Fibroblast of skin of left quadriceps (primary cell): ENCODE data around the gene OR4E2.
"Not testable (repeated sequence)": the region's sequence is repeated elsewhere in the genome, so short reads cannot be mapped to it uniquely, and the experiment has no call there.

Source experiments
- DNase-seq, 2 experiments: peaks; one replicate each; pipeline ENCODE4 v3.0.0-alpha.2; 2013; ENCODE audit warnings: low read depth in 2 of 2

Gene OR4E2, protein sequence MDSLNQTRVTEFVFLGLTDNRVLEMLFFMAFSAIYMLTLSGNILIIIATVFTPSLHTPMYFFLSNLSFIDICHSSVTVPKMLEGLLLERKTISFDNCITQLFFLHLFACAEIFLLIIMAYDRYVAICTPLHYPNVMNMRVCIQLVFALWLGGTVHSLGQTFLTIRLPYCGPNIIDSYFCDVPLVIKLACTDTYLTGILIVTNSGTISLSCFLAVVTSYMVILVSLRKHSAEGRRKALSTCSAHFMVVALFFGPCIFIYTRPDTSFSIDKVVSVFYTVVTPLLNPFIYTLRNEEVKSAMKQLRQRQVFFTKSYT

DNA sequence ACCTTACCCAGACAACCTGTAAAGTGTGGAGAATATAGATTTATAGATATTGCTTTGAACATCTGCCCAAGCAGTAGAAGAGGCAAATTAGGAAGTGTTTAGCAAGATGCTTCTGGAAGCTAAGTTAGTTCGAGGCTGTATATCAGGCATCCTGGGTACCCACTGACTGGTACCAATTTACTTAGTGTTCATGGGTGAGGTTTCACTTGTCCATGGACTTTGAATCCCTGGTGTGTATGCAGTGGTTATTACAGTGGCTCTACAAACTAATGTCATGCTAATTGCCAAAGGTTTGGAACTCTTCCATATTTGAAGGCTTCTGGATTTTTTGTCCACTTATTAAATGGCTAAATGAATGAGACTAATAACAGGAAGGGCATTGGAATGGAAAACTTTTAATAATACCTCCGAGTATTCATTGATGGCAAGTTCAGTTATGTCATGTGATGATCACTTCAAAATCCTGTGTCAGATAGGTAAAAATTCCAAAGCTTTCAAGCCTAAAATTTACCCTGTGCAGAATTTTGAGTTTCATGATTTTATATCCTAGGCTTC is at the start of gene OR4E2:
Gene OR4E2, plus strand, starts transcription at position 505 of the 555 bp plus-strand sequence. CDS start 11,248 bp downstream, outside the sequence.
- DNase-seq, result no peak

DNA sequence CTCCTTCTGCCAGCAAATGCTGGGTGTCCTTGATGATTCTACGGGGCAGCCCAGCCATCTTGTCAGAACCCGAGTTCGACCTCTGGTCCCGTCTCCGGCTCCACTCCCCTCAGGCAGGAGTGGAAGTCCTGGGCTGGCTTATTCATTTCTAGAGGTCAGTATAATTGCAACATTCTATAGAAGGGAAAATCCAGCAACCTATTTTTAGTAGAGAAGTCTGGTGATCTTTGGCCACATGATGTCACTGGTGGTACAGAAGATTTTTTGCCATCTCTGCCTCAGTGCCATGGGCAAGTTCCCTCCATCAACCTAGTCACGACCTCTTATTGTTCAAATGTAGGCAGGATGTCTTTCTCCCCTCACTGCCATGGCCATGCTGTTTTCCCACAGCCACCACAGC is 41.3 kb upstream of the OR4E2 start:
- no peak for DNase-seq

DNA sequence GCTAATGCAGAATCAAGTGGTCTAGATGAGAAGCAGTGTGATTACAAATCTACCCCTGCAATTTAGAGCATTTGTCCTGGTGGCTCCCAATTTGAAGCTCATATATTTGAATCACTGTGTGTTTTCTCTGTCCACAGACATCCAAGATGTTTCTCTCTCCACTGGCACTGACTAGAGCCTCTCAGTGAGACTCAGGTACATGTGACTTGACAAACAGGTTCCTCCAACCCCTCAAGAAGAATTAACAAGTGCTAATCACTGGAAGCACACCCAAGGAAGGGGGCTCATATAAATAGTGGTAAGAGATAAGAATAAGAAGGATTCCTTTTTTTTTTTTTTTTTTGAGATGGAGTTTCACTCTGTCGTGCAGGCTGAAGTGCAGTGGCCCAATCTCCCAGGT is 39.4 kb upstream of the OR4E2 start:
- no peak for DNase-seq

DNA sequence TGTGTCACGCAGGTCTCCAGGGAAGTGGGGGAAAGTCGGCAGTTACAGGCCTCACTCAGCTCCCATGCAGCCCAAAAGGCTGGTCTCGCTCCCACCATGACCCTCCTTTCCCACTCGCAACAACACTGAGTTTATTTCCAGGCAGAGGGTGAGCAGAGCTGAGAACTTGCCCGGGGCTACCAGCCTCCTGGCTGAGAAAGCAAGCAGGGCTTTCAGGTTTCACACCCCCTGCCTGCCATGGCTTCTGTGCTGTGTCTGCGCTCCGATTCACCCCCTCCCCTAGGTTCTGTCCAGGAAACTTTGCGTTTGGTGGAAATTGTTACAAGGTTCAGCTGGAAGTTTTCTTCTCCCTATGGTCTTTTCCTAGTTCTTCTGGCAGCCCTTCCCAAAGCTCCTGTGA is 36.0 kb upstream of the OR4E2 start:
- DNase-seq, result no peak

DNA sequence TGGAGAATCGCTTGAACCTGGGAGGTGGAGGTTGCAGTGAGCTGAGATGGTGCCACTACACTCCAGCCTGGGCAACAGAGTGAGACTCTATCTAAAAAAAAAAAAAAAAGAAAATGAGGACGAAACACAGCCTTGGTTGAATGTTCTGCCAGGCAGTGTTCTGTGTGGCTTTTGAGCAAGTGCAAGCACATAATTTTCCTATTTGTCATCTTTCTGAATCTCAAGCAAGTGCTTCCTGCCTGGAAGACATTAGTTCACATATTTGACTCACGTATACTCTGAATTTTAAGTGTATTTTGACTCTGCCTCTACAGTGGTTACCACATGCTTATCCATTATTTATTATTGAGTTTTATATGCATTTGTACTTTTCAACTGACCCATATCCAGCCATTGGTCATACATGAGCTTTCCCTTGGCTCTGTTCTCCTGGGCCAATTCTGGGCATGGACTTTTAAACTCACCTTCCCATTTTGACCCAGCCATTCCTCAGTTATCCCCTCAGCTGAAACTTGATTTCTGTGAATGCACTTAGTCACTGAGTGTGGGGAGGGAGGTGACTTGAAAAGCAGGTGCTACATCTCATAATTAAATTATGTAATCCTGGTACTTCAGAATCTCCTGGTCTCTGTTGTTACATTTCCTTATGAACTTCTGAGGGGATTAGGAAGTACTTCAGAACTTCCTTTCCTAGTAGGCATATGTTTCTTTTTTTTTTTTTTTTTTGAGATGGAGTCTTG is 27.0 kb upstream of the OR4E2 start:
- DNase-seq, result no peak

DNA sequence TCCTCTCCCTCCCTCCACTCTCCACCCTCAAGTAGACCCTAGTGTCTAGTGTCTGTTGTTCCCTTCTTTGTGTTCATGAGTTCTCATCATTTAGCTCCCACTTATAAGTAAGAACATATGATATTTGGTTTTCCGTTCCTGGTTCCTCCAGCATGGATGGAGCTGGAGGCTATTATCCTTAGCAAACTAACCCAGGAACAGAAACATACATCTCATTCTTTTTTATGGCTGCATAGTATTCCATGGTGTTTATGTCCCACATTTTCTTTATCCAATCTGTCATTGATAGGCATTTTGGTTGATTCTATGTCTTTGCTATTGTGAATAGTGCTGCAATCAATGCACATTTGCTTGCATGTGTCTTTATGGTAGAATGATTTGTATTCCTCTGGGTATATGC is 23.1 kb upstream of the OR4E2 start:
- not testable (repeated sequence) for DNase-seq

DNA sequence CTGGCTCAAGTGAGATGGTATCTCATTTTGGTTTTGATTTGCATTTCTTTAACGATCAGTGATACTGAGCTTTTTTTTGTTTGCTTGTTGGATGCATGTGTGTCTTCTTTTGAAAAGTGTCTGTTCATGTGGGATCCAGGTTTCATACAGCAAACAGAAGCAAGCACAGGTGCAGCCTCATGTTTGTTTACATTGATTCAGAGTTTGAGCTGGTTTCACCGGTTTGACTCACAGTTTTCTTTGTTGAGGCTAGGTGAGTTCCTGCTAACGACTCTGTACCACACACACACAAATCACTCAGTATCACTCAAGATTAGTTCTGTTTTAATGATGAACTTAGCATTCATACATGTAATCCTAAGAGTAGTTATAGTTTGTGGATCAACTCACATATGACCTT is 22.6 kb upstream of the OR4E2 start:
- DNase-seq, result no peak

DNA sequence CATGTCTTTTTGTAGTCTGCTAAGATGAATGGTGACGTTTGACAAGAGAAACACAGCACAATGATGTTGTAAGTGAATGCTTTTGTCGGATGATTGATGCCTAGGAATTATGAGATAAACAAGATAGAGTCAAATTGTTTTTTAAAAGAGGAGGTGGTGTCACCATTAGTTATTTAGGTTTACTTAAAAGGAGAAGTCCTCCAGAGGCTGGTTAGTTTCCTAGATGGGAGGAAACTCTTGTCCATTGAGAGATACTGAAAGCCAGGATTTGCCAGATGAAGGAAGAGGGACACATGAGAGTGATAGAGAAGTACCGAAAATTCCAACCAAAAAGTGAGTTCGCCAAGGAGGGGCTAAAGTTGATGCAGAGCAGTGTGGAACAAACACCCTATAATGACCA is 18.8 kb upstream of the OR4E2 start, which contains the start of gene OR10G2:
Gene OR10G2, minus strand, starts transcription at position 101 of the 400 bp plus-strand sequence. Its CDS starts 98 bp downstream, at position 3.
- DNase-seq, result no peak

DNA sequence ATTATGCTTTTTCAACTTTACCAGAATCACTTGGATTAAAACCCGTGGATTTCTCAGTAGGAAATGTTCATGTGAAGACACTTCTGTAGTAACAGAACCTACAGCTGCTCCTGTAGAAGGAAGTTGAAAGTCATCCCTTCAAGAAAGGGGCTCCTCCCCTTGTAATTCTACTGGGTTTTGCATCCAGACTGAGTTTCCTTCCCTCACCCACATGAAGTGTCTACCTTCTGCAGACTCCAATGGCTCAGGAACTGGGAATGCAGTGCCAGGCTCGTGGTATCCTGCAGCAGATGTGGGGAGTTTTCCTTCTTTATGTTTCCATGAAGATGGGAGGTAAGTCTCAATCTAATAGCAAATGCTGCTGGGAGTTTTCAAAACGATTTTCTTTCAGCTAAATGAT is 11.0 kb upstream of the OR4E2 start:
- no peak for DNase-seq

DNA sequence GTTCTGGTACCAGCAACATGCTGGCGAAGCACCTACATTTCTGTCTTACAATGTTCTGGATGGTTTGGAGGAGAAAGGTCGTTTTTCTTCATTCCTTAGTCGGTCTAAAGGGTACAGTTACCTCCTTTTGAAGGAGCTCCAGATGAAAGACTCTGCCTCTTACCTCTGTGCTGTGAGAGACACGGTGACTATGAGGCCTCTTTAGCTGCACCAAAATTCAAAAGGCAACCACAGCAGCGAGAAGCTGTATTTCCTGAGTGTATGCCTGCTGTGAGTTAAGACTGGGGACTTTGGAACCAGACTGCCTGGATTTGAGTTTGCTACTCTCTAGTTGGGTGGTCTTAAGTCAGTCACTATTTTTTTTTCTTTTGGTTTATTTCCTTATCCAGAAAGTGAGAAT is 10.2 kb upstream of the OR4E2 start:
- DNase-seq, result no peak

DNA sequence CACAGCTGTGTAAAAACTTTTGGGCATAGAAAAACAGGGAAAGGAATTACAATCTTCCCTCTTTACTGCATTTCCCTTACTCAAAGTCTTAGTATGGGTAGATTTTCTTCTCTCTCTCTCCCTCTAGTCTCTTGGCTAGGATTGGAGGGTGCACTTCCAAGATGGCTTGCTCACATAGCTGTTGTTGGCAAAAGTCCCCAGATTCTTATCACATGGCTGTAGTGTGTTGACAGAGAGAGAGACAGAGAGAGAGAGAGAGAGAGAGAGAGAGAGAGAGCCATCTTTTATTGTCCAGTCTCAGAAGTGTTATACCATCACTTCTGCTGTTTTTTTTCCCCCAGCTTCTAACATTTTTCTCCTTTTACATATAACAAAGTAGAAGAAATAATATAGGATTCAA is 6.3 kb upstream of the OR4E2 start:
- DNase-seq, result no peak

DNA sequence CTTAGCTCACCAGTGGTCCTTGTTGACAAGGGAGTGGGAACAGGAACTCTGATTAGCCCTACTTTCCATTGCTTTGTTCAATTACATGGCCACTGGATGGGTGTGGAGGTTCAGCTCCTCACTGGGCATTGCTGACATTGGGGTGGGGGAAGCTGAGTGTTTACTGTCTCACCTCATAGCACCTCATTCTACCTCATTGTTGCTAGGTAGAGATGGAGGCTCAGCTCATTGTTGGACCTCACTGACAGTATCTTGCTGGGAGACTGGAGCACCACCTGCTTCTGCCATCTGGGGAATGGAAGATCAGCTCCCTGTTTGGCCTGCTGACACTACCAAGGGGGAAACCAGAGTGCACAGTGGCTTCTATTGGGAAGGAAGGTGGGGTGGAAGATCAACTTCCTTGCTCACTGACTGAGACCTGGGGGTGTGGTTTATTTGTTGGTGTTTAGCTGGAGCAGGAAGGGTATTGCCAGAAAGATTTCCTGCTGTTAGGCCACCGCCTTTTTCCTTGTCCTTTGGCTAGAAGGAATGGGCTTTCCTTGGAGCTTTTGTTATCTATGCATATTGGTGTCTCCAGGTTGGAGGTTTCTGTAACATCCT is 1.3 kb upstream of the OR4E2 start:
- DNase-seq, result no peak

DNA sequence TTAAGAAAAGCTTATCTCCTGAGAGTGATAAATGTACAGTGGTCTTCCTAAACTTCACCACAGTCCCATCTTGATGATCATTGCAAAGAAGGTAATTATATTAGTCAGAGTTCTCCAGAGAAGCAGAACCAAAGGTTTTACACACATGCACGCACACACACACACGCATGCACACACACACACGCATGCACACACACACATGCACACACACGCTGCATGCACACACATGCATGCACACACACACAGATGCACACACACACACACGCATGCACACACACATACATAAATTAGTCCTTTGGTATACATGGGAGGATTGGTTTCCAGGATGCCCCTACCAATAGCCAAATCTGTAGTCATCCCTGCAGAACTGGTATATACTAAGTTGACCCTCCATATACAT is 580 bp downstream of the OR4E2 start:
- DNase-seq, result no peak

DNA sequence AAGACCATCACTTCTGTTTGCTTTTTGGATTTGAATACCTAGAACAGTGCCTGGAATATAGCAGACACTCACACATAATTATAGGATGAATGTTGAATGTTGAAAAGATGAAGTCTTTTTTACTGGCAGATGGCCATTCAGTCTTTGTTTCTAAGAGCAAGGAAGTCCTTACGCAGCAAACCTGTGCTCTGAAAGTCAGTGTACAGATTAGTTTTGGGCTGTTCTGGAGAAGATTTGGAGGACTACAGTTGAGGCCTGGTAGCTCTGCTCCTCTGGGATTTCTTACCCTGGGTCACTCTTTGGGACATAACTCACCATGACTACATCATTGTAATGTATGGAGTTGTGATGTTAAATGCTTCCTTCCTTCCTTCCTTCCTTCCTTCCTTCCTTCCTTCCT is 3.3 kb downstream of the OR4E2 start:
- DNase-seq, result no peak

DNA sequence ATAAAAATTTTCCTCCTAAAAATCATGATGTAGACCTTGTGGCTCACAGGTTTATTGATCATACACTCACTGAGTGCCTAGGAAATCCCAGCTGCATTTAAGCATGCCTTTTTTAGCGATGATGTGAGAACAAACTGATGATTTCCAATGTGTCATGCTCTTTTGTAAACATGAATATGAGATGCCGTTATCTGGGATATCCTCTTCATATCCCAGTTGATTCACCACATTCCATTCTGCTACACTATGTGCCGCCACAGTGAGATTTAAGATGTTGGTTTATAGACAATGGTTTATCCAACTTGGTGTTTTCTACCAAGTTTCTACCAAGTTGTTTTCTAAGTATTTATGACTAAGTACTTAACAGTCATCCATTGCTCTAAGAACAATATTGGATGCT is 14.7 kb downstream of the OR4E2 start:
- DNase-seq, result no peak

DNA sequence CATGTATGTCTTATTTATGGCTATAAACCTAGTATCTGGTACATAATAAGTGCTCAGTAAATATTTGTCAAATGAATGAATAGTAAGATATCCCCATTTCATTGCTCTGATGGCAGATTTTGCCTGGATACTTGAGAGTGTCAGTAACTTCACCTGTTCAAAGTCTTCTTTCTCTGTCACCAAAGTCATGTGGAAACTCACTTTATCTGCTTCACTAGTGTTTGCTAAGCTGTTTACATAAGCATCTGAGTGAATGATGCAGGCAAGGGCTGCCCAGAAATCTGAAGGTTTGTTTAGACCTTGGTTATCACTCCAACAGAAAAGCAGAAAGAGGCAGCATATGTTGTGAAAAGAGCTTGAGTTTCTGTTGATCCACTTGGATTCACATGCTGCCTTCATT is 15.6 kb downstream of the OR4E2 start:
- no peak for DNase-seq

DNA sequence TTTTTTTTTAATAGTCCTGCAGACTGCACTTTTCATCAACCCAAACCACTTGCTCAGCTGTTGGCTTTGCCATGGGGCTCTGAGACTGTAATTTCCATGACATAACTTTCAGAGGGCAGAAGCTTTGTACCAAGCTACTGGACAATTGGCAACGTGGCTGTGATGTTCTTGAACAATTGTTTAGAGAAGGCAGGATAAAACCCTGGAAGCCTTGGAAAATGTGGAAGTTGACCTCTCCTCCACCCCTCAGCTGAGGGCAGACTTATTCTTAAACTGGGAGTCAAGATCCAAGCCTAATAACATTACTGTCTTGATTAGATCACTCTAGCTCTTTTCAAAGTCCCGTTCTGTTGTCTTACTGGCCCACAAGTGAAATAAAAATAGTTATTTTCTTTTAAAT is 17.7 kb downstream of the OR4E2 start:
- no peak for DNase-seq

DNA sequence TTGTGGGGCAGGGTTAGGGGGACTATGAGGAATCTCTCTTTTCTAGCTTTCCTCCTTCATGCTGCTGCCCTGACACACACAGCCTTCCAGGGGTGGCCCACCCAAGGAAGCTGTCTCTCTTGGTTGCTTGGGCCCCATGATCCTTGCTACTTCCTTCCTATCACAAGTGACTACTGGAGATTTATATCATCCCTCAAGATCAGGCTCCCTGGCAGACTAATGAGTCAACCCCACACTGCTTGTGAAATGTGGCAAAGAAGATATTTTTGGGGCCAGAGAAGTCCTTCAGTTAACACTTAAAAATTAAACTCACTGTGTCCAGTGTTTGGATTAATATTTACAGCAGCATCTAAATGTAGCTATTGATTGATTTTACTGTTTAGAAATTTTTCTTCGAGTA is 18.5 kb downstream of the OR4E2 start:
- no peak for DNase-seq

DNA sequence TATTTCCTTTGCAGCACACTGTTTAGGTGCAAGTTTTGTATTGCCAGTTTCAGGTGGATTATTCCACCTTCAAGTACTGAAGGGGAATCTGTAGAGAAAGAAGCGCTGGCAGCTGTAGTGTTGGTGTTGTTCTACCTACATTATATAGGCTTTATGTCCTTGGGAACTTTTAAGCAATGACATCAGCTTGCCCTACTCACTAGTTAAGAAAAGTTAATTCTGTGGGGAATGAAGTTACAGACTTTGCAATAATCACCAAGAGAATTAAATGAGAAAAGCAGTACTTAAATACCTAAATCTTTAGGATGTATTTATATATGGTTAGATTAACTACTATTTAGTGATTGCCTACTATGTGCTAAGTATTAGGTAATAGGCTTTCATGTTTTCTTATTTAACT is 20.1 kb downstream of the OR4E2 start, which contains the start of gene OR4E1:
Gene OR4E1, minus strand, starts transcription at position 101 of the 400 bp plus-strand sequence. CDS start 2,883 bp downstream, outside the sequence.
- no peak for DNase-seq

DNA sequence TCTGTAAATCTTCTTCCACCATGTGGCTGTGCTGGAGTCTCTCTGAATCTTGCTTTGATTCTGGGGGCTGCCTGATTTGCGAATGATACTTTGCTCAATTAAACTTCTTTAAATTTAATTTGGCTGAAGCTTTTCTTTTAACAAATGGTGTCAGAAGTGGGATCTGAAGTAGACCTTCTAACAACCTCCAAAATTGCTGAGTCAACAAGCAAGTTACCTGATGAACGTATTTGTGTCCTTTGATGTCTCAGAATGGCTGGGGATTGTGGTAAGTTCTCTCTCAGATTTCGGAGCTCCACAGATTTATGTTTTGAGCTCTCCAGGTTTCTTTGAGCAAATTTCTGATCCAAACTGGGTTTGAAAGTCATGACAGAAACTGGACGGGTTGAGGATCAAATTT is 21.9 kb downstream of the OR4E2 start:
- DNase-seq, result no peak

DNA sequence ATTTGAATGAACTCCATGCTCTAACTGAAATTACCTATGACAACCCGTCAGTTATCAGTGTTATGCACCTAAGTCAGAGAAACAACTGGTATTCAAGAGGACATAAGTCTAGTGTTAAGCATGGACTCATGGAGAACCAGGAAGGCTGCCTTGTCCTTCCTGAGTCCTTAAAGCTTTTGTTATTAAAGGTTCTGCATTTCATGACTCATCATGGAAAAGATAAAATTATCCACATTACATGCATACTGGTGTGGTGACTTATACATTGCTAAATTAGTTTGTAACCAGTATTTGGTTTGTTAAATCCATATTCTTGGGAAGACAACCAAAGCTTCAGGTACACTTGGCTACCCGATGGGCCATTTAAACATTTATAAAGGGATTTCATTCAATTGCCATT is 26.4 kb downstream of the OR4E2 start:
- DNase-seq, result no peak

DNA sequence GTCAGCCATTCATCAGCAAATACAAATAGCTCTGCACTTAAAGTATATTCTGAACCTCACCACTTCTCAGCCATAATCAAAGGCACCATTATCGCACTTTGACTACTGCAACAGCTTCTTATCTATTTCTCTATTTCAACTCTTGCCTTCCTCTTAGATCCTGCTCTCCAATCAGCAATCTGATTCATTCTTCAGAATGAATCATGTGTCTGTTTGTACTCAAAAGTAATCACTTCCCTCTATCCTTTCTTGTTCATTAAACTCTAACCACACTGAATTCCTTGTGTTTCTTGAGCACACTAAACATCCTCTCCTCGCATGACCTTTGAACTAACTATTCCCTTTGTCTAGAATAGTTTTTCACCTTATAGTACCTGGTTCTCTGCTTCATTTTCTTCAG is 32.8 kb downstream of the OR4E2 start:
- DNase-seq, result no peak

DNA sequence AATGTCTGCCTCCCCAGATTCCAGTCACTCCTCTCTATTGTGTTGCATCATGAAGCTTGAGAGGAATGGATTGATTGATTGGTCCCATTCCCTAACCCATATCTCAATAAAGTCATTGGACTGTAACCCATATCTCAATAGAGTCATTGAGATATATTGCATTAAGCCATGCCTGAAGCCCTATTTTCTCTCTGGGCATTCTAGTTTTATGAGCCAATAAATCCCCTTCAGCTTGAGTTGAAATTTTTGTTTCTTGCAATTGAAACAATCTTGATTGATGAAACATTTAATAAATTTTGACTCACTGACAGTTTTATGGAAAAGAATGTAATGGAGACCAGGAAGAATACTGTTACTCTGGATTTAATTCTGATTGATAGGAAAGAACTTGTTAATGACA is 40.8 kb downstream of the OR4E2 start:
- DNase-seq, result no peak
